Renal pelvis (tissue), 12 donors: ENCODE measurements around the gene PECR. TPM values are rescaled to one million over a fixed set of nuclear protein-coding genes. Genes with fewer than 3 reads are reported as not detected.
A peak's percentile ranks its signal among the peaks of the same experiment; 100 is the strongest.

Experiments
- DNase-seq: peaks from one replicate; pipeline ENCODE4 v3.0.0-alpha.2; 2013
- long read RNA-seq, 16 experiments: transcript quantifications; one replicate each; lab custom pipeline, GENCODE V29; 2026
- polyA plus RNA-seq, 3 donors: library from polyadenylated mRNA; unstranded; fragments of 120-200 nt; gene quantifications; one replicate each; pipeline ENCODE4 v1.2.1, GENCODE V29; 2013; ENCODE audit not compliant: insufficient read length in 3 of 3

The PECR gene
- 10 to 100 TPM; 35.0 to 54.7 (median 43.0) TPM for polyA plus RNA-seq
- long read RNA-seq, donor 1, transcript PECR-201 (8 exons, 1,853 nt) = major isoform, 17 of 628 reads
- long read RNA-seq, donor 1, partial matches to known transcripts = 606 of 628 reads
- long read RNA-seq, donor 1, other reads (novel, unspliced or antisense) = 5 of 628 reads
- long read RNA-seq, donor 2, transcript PECR-201 (8 exons, 1,853 nt) = major isoform, 13 of 14 reads
- long read RNA-seq, donor 2, partial matches to known transcripts = 0 of 14 reads
- long read RNA-seq, donor 2, other reads (novel, unspliced or antisense) = 0 of 14 reads
- long read RNA-seq, donor 3, transcript PECR-201 (8 exons, 1,853 nt) = major isoform, 9 of 13 reads
- long read RNA-seq, donor 3, partial matches to known transcripts = 0 of 13 reads
- long read RNA-seq, donor 3, other reads (novel, unspliced or antisense) = 0 of 13 reads
- long read RNA-seq, donor 4, transcript PECR-201 (8 exons, 1,853 nt) = major isoform, 15 of 18 reads
- long read RNA-seq, donor 4, partial matches to known transcripts = 0 of 18 reads
- long read RNA-seq, donor 4, other reads (novel, unspliced or antisense) = 0 of 18 reads
- long read RNA-seq, donor 5, transcript PECR-201 (8 exons, 1,853 nt) = major isoform, 10 of 10 reads
- long read RNA-seq, donor 5, partial matches to known transcripts = 0 of 10 reads
- long read RNA-seq, donor 5, other reads (novel, unspliced or antisense) = 0 of 10 reads
- long read RNA-seq, donor 6, transcript PECR-201 (8 exons, 1,853 nt) = major isoform, 10 of 13 reads
- long read RNA-seq, donor 6, partial matches to known transcripts = 0 of 13 reads
- long read RNA-seq, donor 6, other reads (novel, unspliced or antisense) = 0 of 13 reads
- long read RNA-seq, donor 7, transcript PECR-201 (8 exons, 1,853 nt) = major isoform, 13 of 14 reads
- long read RNA-seq, donor 7, partial matches to known transcripts = 0 of 14 reads
- long read RNA-seq, donor 7, other reads (novel, unspliced or antisense) = 0 of 14 reads
- long read RNA-seq, donor 8, partial matches to known transcripts = 0 of 1 reads
- long read RNA-seq, donor 8, other reads (novel, unspliced or antisense) = 0 of 1 reads
- long read RNA-seq, donor 9, transcript PECR-201 (8 exons, 1,853 nt) = major isoform, 8 of 20 reads
- long read RNA-seq, donor 9, partial matches to known transcripts = 10 of 20 reads
- long read RNA-seq, donor 9, other reads (novel, unspliced or antisense) = 0 of 20 reads
- long read RNA-seq, donor 10, transcript PECR-201 (8 exons, 1,853 nt) = major isoform, 9 of 9 reads
- long read RNA-seq, donor 10, partial matches to known transcripts = 0 of 9 reads
- long read RNA-seq, donor 10, other reads (novel, unspliced or antisense) = 0 of 9 reads
- long read RNA-seq, donor 11, transcript PECR-201 (8 exons, 1,853 nt) = major isoform, 8 of 8 reads
- long read RNA-seq, donor 11, partial matches to known transcripts = 0 of 8 reads
- long read RNA-seq, donor 11, other reads (novel, unspliced or antisense) = 0 of 8 reads
- long read RNA-seq, donor 12, transcript PECR-201 (8 exons, 1,853 nt) = major isoform, 15 of 26 reads
- long read RNA-seq, donor 12, partial matches to known transcripts = 9 of 26 reads
- long read RNA-seq, donor 12, other reads (novel, unspliced or antisense) = 0 of 26 reads
- long read RNA-seq, donor 13, transcript PECR-201 (8 exons, 1,853 nt) = major isoform, 6 of 6 reads
- long read RNA-seq, donor 13, partial matches to known transcripts = 0 of 6 reads
- long read RNA-seq, donor 13, other reads (novel, unspliced or antisense) = 0 of 6 reads
- long read RNA-seq, donor 14 = 0 reads
- long read RNA-seq, donor 15, transcript PECR-201 (8 exons, 1,853 nt) = major isoform, 9 of 11 reads
- long read RNA-seq, donor 15, partial matches to known transcripts = 0 of 11 reads
- long read RNA-seq, donor 15, other reads (novel, unspliced or antisense) = 0 of 11 reads
- long read RNA-seq, donor 16, transcript PECR-201 (8 exons, 1,853 nt) = major isoform, 15 of 18 reads
- long read RNA-seq, donor 16, partial matches to known transcripts = 0 of 18 reads
- long read RNA-seq, donor 16, other reads (novel, unspliced or antisense) = 0 of 18 reads

- DNase-seq = peak; percentile 79
These were observed at the start of gene PECR, which contains the start of gene TMEM169 for GRCh38 chr2:216081487-216082116. TSS of gene PECR (minus strand) at chr2:216081809. CDS start at chr2:216081741, 68 bp downstream. TSS of gene TMEM169 (plus strand) at chr2:216081919. CDS start at chr2:216095964, 14,045 bp downstream.

- no peak for DNase-seq
These were observed 48.9 kb upstream of the PECR start for GRCh38 chr2:216130346-216130971.

DNA sequence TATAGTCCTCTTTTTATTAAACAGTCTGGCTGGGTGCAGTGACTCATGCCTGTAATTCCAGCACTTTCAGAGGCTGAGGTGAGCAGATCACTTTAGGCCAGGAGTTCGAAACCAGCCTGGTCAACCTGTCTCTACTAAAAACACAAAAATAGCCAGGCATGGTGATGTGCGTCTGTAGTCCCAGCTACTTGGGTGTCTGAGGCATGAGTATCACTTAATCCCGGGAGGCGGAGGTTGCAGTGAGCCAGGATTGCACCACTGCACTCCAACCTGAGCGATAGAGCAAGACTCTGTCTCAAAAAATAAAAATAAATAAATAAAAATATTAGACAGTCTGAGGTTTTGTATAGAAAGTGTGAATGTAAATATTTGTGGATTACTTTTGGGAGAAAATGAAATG, 45.3 kb upstream of the PECR start:
- no peak for DNase-seq

GRCh38 chr2:216121255-216121654, 39.6 kb upstream of the PECR start:
- DNase-seq = no peak

DNA sequence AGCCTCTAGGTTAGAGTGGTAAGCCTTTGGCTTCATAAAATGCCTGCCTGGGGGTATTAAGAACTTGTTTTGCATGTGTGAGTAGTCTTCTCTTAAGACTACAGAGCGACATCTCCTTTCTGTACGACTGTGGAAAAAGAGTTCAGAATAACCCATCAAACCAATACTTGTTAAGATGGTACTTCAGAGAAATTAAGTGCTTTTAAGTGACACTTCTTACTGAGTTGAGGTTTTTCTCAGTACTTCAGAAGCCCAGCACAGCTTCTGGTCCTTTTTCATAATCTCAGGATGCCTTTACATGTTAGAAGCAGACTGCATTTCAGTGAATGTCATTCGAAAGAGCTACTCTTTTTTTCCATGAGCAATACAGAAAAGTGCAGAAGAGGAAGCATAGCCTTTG, 38.4 kb upstream of the PECR start:
- no peak for DNase-seq

DNA sequence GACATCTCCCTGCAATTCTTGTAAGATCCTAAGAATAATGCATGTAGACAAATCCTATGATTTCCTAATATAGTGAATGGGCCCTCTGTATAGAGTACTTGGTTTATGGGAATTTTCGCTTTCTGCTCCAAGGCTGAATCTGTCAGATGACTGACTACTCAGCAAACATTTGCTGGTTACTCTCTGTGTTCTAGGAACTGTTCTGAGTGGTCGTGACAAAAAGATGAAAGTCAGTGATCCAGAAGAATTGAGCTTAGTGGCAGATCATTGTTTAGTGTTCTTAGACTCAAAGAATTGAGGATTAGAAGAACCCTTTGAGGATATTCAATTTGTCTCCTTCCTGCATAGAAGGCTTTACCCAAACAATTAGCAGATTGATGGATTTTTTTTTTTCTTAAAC, 37.5 kb upstream of the PECR start:
- DNase-seq = no peak

DNA sequence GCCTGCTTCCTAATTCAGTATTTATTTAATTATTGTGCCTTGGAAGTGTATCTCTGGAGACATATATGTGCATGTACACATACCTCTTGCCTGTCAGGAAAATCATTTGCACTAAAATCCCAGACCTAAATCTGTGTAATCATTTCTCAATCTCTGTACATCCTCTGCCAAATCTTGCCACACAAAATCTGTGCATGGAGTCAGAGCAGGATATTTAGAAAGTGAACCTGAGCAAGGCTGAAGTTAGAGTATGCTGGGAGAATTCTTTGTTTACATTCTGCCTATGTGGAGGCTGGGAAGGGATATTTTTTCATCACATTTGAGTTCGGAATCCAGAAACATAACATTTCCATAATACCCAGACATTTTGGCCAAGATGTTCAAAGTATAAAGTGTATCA, 36.9 kb upstream of the PECR start:
- DNase-seq = no peak

- no peak for DNase-seq
These were observed 36.1 kb upstream of the PECR start for GRCh38 chr2:216117561-216118340.

DNA sequence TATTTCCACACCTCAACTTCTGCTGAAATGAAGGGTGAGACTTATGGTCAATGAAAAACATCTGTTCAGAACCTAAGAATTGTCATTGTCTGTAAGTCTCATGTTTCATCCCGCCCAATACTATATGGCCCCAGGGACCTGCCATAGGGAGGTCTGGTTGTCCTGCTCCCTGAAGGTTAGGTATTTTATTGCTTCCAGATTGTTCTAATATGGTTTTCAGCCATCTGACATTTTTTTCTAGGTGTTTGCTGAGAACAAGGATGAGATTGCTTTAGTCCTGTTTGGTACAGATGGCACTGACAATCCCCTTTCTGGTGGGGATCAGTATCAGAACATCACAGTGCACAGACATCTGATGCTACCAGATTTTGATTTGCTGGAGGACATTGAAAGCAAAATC, 34.8 kb upstream of the PECR start:
- DNase-seq = no peak

DNA sequence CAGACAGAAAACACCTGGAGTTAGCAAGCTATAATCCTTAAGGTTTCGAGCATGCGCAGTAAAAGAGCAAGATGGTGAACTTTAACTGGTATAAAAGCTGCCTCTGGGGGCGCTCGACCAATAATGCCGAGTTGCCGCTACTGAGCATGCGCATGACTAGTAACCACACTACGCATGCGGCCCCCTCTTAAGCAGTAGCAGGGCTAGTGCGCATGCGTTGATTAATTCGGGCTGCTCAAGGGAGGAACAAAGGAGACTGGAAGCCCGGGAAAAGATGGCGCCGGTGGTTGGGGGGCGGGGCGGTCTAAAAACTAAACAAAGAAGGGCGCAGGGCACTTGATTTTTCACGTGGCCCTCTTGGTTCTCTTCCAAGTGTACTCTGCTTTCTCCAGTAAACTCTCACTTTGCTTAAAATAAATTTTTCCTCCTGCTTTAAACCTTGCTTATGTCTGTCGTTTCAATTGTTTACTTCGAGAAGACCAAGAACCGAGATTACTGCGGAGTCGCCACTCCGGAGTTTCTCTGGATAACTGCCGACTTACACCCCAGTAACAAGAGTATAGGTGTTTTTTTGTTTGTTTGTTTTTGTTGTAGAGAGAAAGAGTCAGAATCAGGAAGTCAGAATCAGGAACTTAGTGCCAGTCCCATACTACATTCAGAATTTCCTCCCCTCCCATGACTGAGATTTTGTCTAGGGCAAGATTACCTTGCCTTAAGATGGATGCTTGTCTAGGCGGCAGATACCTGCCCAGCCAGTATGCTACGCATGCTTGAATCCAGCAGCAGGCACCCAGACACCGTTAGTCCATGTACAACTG, 33.3 kb upstream of the PECR start:
- DNase-seq = peak; percentile 99

DNA sequence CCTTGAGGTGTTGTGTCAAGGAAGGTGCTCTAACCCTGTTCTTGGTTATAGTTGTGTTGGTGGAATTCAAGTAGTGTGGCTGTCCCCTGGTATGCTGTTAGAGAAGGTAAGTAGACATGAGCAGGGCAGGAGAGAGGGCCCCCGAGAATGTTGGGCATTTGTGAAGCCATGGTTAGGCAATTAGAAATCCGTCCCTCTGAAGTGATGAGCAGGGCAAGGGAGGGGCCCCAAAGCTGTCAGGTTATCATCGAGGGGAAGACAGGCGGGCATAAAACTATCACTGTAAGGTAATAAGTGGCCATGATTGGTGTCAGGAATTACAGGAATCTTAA, 32.7 kb upstream of the PECR start:
- DNase-seq = no peak

DNA sequence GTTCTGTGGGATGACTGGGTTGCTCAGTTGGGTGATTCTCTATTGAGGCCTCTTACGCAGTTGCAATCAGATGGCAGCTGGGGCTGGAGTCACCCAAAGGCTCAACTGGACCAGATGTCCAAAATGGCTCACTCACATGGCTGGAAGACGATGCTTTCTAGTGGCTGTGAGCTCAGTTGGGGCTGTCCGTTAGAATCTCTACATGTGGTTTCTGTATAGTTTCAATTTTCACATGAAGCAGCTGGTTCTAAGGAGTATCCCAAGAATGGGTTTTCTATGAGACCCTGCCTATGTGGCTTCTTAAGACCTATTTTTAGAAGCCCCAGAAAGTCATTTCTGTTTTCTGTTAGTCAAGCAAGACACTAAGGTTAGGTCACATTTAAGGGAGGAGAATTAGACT, 32.0 kb upstream of the PECR start:
- DNase-seq = no peak

DNA sequence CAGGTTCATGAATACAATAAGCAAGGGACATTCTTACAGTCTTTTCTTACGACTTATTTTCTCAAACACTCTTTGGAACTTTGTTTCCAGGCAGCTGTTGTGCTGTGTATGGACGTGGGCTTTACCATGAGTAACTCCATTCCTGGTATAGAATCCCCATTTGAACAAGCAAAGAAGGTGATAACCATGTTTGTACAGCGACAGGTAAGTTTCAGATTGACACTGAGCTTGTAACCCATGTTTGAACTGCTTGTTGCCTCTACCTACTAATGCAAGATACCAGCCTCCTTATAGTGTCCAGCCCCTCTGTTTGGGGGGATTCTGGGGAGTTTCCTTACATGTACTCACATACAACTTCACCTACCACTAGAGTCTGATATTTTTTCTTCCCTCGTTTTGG, 31.3 kb upstream of the PECR start:
- no peak for DNase-seq

- no peak for DNase-seq
These were observed 29.5 kb upstream of the PECR start for GRCh38 chr2:216111122-216111521.

DNA sequence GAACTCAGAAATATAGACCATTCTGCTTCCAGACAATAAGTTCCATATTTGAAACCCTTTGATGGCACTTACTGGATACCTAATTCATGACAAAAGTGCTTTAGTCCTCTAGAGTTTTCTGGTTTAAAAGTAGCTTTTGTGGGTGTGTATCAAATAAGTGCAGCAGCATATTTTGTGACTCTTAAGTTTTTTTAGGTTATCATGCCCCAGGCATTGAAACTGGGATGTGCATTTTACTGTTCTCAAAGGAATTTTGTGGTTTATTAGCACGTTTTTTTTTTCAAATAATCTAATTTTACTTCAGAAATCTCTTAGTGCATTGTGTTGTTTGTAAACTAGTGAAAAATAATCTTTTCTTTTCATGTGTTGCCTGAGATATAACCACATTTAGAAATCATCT, 29.0 kb upstream of the PECR start:
- DNase-seq = no peak

GRCh38 chr2:216109962-216110614, 28.5 kb upstream of the PECR start:
- DNase-seq = no peak
